PC-9 (cell line): Measurements from ENCODE around the gene PTPMT1. TPM values are rescaled to one million over a fixed set of nuclear protein-coding genes. Genes with fewer than 3 reads are reported as not detected.

ENCODE experiments used
- BruUV-seq: library from RNA; stranded (reverse); fragments of 400-500 nt; replicated peaks from 2 replicates; lab custom pipeline; 2021; lab: Mats Ljungman, UMichigan
- CTCF ChIA-PET: fragments of 300-600 bp; sonication (Branson Sonifier 250); formaldehyde crosslinking; loops from one replicate; lab custom pipeline; 2022; ENCODE audit warnings: antibody characterized with exemption; lab: Charles Lee
- POLR2A ChIA-PET: fragments of 300-600 bp; sonication (Branson Sonifier 250); formaldehyde crosslinking; loops from one replicate; lab custom pipeline; 2022; ENCODE audit warnings: antibody characterized with exemption; ENCODE audit not compliant: unreplicated experiment; lab: Charles Lee
- DNase-seq, 2 experiments: peaks; one replicate each; pipeline versions ENCODE4 v3.0.0 to v3.0.0-alpha.2; 2015 to 2022; ENCODE audit warnings: mixed read lengths in 1 of 2
- H2AFZ ChIP-seq: fragments of 200-600 bp; sonication (generic); 2 replicates; pipeline ENCODE4 v1.8.1; 2017; ENCODE audit warnings: antibody characterized with exemption
- H3F3A ChIP-seq: fragments of 200-600 bp; sonication (generic); 2 replicates; pipeline ENCODE4 v1.8.1; 2017; ENCODE audit warnings: antibody characterized with exemption, mild to moderate bottlenecking, low read depth; ENCODE audit not compliant: insufficient read depth
- H3K27ac ChIP-seq: fragments of 200-600 bp; sonication (generic); 2 replicates; pipeline ENCODE4 v1.6.1; 2016; ENCODE audit warnings: mixed run types
- H3K27me3 ChIP-seq: fragments of 200-600 bp; sonication (generic); 2 replicates; pipeline ENCODE4 v1.6.1; 2016; ENCODE audit warnings: low read depth, mixed run types; ENCODE audit not compliant: insufficient read depth
- H3K36me3 ChIP-seq: fragments of 200-600 bp; sonication (generic); 2 replicates; pipeline ENCODE4 v1.6.1; 2016; ENCODE audit warnings: low read depth, mixed run types
- H3K4me1 ChIP-seq: fragments of 200-600 bp; sonication (generic); replicated peaks from 2 replicates; pipeline ENCODE4 v1.6.1; 2016; ENCODE audit warnings: mixed run types; ENCODE audit not compliant: insufficient read depth
- H3K4me2 ChIP-seq: fragments of 200-600 bp; sonication (generic); 2 replicates; pipeline ENCODE4 v1.6.1; 2017; ENCODE audit warnings: mixed run types
- H3K4me3 ChIP-seq: fragments of 200-600 bp; sonication (generic); 2 replicates; pipeline ENCODE4 v1.6.1; 2016; ENCODE audit warnings: mixed run types
- H3K79me2 ChIP-seq: fragments of 200-600 bp; sonication (generic); 2 replicates; pipeline ENCODE4 v1.6.1; 2017; ENCODE audit warnings: low read depth, mixed run types
- H3K9me2 ChIP-seq: fragments of 200-600 bp; sonication (generic); 2 replicates; pipeline ENCODE4 v1.8.1; 2017; ENCODE audit warnings: mild to moderate bottlenecking; ENCODE audit not compliant: insufficient read depth
- H3K9me3 ChIP-seq: fragments of 200-600 bp; sonication (generic); 2 replicates; pipeline ENCODE4 v1.8.1; 2016; ENCODE audit warnings: low read depth; ENCODE audit not compliant: insufficient read depth
- H4K20me1 ChIP-seq: fragments of 200-600 bp; sonication (generic); 2 replicates; pipeline ENCODE4 v1.8.1; 2017; ENCODE audit not compliant: insufficient read depth
- CTCF ChIP-seq: fragments of 200-600 bp; sonication (generic); conservative IDR thresholded peaks from 2 replicates; pipeline ENCODE4 v1.6.1; 2017; ENCODE audit warnings: mixed run types, antibody characterized with exemption, mild to moderate bottlenecking, moderate library complexity
- EZH2 ChIP-seq: fragments of 200-600 bp; sonication (generic); IDR thresholded peaks from 2 replicates; pipeline ENCODE4 v1.8.0; 2017; ENCODE audit warnings: antibody characterized with exemption, low read depth
- intact Hi-C: fragments of 100-400 bp; cut with micrococcal nuclease; formaldehyde crosslinking; loops from one replicate; pipeline ENCODE4 v1.10.0; 2022; ENCODE audit not compliant: unreplicated experiment
- total RNA-seq: library from RNA; stranded (reverse); gene quantifications from 2 replicates; pipeline ENCODE4 v1.2.3, GENCODE V29; 2021

Gene PTPMT1
- total RNA-seq, 1 experiment from 2014 or later: 79.0 TPM

- H3K9me2 ChIP-seq: no peaks in the 10 kb centered on the region
- ChIA-PET POLR2A (no interaction called here), CTCF (no interaction called here)
- H3K4me3 ChIP-seq: no peak overlapping the region
- no peaks in the 10 kb centered on the region for H3K9me3 ChIP-seq
- intact Hi-C loops: no loop called here
- no peaks in the 10 kb centered on the region for H3F3A ChIP-seq
- no peak overlapping the region for H2AFZ ChIP-seq
- no peaks in the 10 kb centered on the region for H3K36me3 ChIP-seq
- H3K79me2 ChIP-seq: no peaks in the 10 kb centered on the region
- H3K4me2 ChIP-seq: no peak overlapping the region
- no peaks in the 10 kb centered on the region for H3K4me1 ChIP-seq
- TF ChIP-seq EZH2 (no peak), CTCF (no peak)
- H3K27me3 ChIP-seq: no peaks in the 10 kb centered on the region; the same call in 1 of the 2 replicates
- no TSS peak for BruUV-seq
- DNase-seq: no peak
- no peaks in the 10 kb centered on the region for H4K20me1 ChIP-seq
- no peak overlapping the region for H3K27ac ChIP-seq
Measured at GRCh38 chr11:47599902-47600301, 34.5 kb downstream of the PTPMT1 start.

GRCh38 chr11:47603295-47603694 is 37.9 kb downstream of the PTPMT1 start:
- H3K79me2 ChIP-seq: no peaks in the 10 kb centered on the region
- H4K20me1 ChIP-seq: no peaks in the 10 kb centered on the region
- no peak for DNase-seq
- no peaks in the 10 kb centered on the region for H3K9me2 ChIP-seq
- no peaks in the 10 kb centered on the region for H3K4me1 ChIP-seq
- ChIA-PET CTCF (no interaction called here), POLR2A (no interaction called here)
- no peaks in the 10 kb centered on the region for H3F3A ChIP-seq
- no TSS peak for BruUV-seq
- H3K9me3 ChIP-seq: no peaks in the 10 kb centered on the region
- intact Hi-C loops: no loop called here
- H3K27me3 ChIP-seq: no peaks in the 10 kb centered on the region
- TF ChIP-seq CTCF: no peak
- no peak overlapping the region for H3K4me2 ChIP-seq
- H3K4me3 ChIP-seq: no peak overlapping the region
- no peak overlapping the region for H2AFZ ChIP-seq
- H3K27ac ChIP-seq: no peak overlapping the region
- no peaks in the 10 kb centered on the region for H3K36me3 ChIP-seq

GRCh38 chr11:47605921-47606320 is 40.5 kb downstream of the PTPMT1 start:
- Histone ChIP-seq H3K9me3 (no peaks in the 10 kb centered on the region), H3K4me3 (no peak overlapping the region), H3K9me2 (no peaks in the 10 kb centered on the region), H3K79me2 (no peaks in the 10 kb centered on the region), H3F3A (no peaks in the 10 kb centered on the region), H4K20me1 (no peaks in the 10 kb centered on the region), H3K36me3 (no peaks in the 10 kb centered on the region), H3K4me1 (no peaks in the 10 kb centered on the region), H3K4me2 (no peak overlapping the region), H3K27me3 (no peaks in the 10 kb centered on the region), H3K27ac (no peak overlapping the region), H2AFZ (no peak overlapping the region)
- BruUV-seq: no TSS peak
- DNase-seq: no peak
- ChIA-PET POLR2A (interaction anchor here (0.5 kb wide), 1 partner anchor 9 kb away, joined by 14 read pairs; no protein-coding TSS in a partner anchor), CTCF (no interaction called here)
- TF ChIP-seq EZH2 (no peak), CTCF (no peak)
- intact Hi-C loops: no loop called here
